ENCODE measurements around the gene CAMK1D. TPM values are rescaled to one million over a fixed set of nuclear protein-coding genes. Genes with fewer than 3 reads are reported as not detected.
"Not testable (repeated sequence)": the region's sequence is repeated elsewhere in the genome, so short reads cannot be mapped to it uniquely, and the experiment has no call there.

Gene CAMK1D
- total and polyA plus RNA-seq, 4 donors = 1.9 to 19.0 (median 7.6) TPM

GRCh38 chr10:12321641-12322040 is 27.7 kb upstream of the CAMK1D start:
- no peaks in the 10 kb centered on the region for H3K4me1 ChIP-seq (ENCODE audit: control insufficient read depth in 1 of 2, insufficient read depth in 2 of 2, low read length in 2 of 2)
- no peaks in the 10 kb centered on the region for H3K36me3 ChIP-seq (ENCODE audit: control insufficient read depth in 1 of 2, insufficient read depth in 2 of 2, low read length in 1 of 2)
- 88 to 97% methylated on average over 2 of the region's 2 CpGs for WGBS, 2 donors
- no peaks in the 10 kb centered on the region for H3K27me3 ChIP-seq (ENCODE audit: control insufficient read depth in 1 of 2, insufficient read depth in 2 of 2, low read length in 1 of 2)
- no peak overlapping the region for H3K4me3 ChIP-seq (ENCODE audit: low read length in 2 of 2)
- H3K9me3 ChIP-seq (ENCODE audit: control insufficient read depth, low read length) = no peaks in the 10 kb centered on the region
- ATAC-seq (ENCODE audit: low FRiP score) (no peak), DNase-seq (no peak)
- H3K27ac ChIP-seq (ENCODE audit: low read depth in 1 of 2, low read length in 2 of 2) = no peak overlapping the region
- intact Hi-C loops (cut with DNase I) = no loop called here

- Histone ChIP-seq H3K4me3 (ENCODE audit: low read length in 2 of 2) (no peak overlapping the region), H3K36me3 (ENCODE audit: control insufficient read depth in 1 of 2, insufficient read depth in 2 of 2, low read length in 1 of 2) (no peaks in the 10 kb centered on the region), H3K9me3 (ENCODE audit: control insufficient read depth, low read length) (no peaks in the 10 kb centered on the region), H3K27ac (ENCODE audit: low read depth in 1 of 2, low read length in 2 of 2) (no peak overlapping the region), H3K4me1 (ENCODE audit: control insufficient read depth in 1 of 2, insufficient read depth in 2 of 2, low read length in 2 of 2) (peaks cover 0 to 2% of the 10 kb centered on the region in 2 donors), H3K27me3 (ENCODE audit: control insufficient read depth in 1 of 2, insufficient read depth in 2 of 2, low read length in 1 of 2) (no peaks in the 10 kb centered on the region)
- DNase-seq = peak in 1 of 2 donors; percentile 19
- WGBS, 2 donors = 87 to 88% methylated on average over 9 of the region's 9 CpGs
- intact Hi-C loops (cut with DNase I) = no loop called here
- ATAC-seq (ENCODE audit: low FRiP score) = no peak
Measured at GRCh38 chr10:12322583-12323131, 26.7 kb upstream of the CAMK1D start.

DNA sequence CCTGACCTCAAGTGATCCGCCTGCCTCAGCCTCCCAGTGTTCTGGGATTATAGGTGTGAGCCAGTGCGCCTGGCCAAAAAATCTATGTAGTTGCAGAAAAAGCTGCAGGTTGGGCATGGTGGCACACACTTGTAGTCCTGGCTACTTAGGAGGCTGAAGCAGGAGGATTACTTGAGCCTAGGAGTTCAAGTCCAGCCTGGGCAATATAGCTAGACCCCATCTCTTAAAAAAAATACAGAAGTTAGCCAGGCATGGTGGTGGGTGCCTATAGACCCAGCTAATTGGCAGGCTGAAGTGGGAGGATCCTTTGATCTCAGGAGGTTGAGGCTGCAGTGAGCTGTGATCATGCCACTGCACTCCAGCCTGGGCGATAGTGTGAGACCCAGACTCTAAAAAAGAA is 24.8 kb upstream of the CAMK1D start:
- Histone ChIP-seq H3K27me3 (ENCODE audit: control insufficient read depth in 1 of 2, insufficient read depth in 2 of 2, low read length in 1 of 2) (no peaks in the 10 kb centered on the region), H3K27ac (ENCODE audit: low read depth in 1 of 2, low read length in 2 of 2) (no peak overlapping the region), H3K36me3 (ENCODE audit: control insufficient read depth in 1 of 2, insufficient read depth in 2 of 2, low read length in 1 of 2) (no peaks in the 10 kb centered on the region), H3K4me3 (ENCODE audit: low read length in 2 of 2) (no peak overlapping the region), H3K4me1 (ENCODE audit: control insufficient read depth in 1 of 2, insufficient read depth in 2 of 2, low read length in 2 of 2) (peaks cover 0 to 4% of the 10 kb centered on the region in 2 donors), H3K9me3 (ENCODE audit: control insufficient read depth, low read length) (no peaks in the 10 kb centered on the region)
- ATAC-seq (ENCODE audit: low FRiP score) = no peak
- 96 to 97% methylated on average over 3 of the region's 3 CpGs for WGBS, 2 donors
- peak in 1 of 2 donors; percentile 10 for DNase-seq
- intact Hi-C loops (cut with DNase I) = no loop called here

DNA sequence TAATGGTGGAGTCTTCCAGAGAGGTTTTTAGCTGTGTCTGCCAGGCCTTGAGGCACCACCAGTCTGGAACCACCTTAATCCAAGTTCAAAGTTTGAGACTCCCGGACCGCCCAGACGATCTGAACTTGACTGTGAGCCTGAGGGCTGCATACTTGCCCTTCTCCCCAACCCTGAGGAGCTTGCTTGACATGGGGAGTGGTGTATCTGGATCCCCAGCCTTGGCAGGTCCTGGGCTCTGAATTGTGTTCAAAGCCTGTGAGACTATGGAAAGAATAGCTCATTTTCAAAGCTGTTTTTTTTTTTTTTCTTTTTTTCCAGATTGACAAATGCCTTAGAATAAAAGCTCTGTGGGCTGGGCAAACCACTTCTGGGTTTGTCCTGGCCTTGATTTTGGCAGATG is 22.3 kb upstream of the CAMK1D start:
- 58 to 75% methylated on average over 3 of the region's 3 CpGs for WGBS, 2 donors
- DNase-seq (peak in 1 of 2 donors; percentile 35), ATAC-seq (ENCODE audit: low FRiP score) (no peak)
- Histone ChIP-seq H3K27me3 (ENCODE audit: control insufficient read depth in 1 of 2, insufficient read depth in 2 of 2, low read length in 1 of 2) (no peaks in the 10 kb centered on the region), H3K27ac (ENCODE audit: low read depth in 1 of 2, low read length in 2 of 2) (no peak overlapping the region), H3K4me3 (ENCODE audit: low read length in 2 of 2) (no peak overlapping the region), H3K9me3 (ENCODE audit: control insufficient read depth, low read length) (no peaks in the 10 kb centered on the region), H3K4me1 (ENCODE audit: control insufficient read depth in 1 of 2, insufficient read depth in 2 of 2, low read length in 2 of 2) (peaks cover 0 to 4% of the 10 kb centered on the region in 2 donors), H3K36me3 (ENCODE audit: control insufficient read depth in 1 of 2, insufficient read depth in 2 of 2, low read length in 1 of 2) (no peaks in the 10 kb centered on the region)
- intact Hi-C loops (cut with DNase I) = no loop called here

- intact Hi-C loops (cut with DNase I) = no loop called here
Measured at GRCh38 chr10:12327476-12327875, 21.9 kb upstream of the CAMK1D start.

DNA sequence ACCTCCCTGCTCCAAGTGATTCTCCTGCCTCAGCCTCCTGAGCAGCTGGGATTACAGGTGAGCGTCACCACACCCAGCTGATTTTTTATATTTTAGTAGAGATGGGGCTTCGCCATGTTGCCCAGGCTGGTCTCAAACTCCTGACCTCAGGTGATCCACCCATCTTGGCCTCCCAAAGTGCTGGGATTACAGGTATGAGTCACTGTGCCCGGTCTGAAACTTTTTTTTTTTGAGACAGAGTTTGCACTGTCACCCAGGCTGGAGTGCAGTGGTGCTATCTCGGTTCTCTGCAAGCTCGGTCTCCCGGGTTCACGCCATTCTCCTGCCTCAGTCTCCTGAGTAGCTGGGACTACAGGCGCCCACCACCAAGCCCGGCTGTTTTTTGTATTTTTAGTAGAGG is 21.0 kb upstream of the CAMK1D start:
- WGBS, 2 donors = 86 to 91% methylated on average over 4 to 9 of the region's 9 CpGs
- H3K4me3 ChIP-seq (ENCODE audit: low read length in 2 of 2); H3K9me3 ChIP-seq (ENCODE audit: control insufficient read depth, low read length); H3K4me1 ChIP-seq (ENCODE audit: control insufficient read depth in 1 of 2, insufficient read depth in 2 of 2, low read length in 2 of 2); H3K27me3 ChIP-seq (ENCODE audit: control insufficient read depth in 1 of 2, insufficient read depth in 2 of 2, low read length in 1 of 2); ATAC-seq (ENCODE audit: low FRiP score); H3K36me3 ChIP-seq (ENCODE audit: control insufficient read depth in 1 of 2, insufficient read depth in 2 of 2, low read length in 1 of 2); intact Hi-C loops (cut with DNase I); H3K27ac ChIP-seq (ENCODE audit: low read depth in 1 of 2, low read length in 2 of 2): not testable (repeated sequence)
- DNase-seq = peak in 1 of 2 donors; percentile 3

More at GRCh38 chr10:12327476-12327875, 21.9 kb upstream of the CAMK1D start:
- Histone ChIP-seq H3K27ac (ENCODE audit: low read depth in 1 of 2, low read length in 2 of 2) (no peak overlapping the region), H3K9me3 (ENCODE audit: control insufficient read depth, low read length) (no peaks in the 10 kb centered on the region), H3K36me3 (ENCODE audit: control insufficient read depth in 1 of 2, insufficient read depth in 2 of 2, low read length in 1 of 2) (no peaks in the 10 kb centered on the region), H3K4me3 (ENCODE audit: low read length in 2 of 2) (no peak overlapping the region), H3K4me1 (ENCODE audit: control insufficient read depth in 1 of 2, insufficient read depth in 2 of 2, low read length in 2 of 2) (peaks cover 0 to 4% of the 10 kb centered on the region in 2 donors), H3K27me3 (ENCODE audit: control insufficient read depth in 1 of 2, insufficient read depth in 2 of 2, low read length in 1 of 2) (no peaks in the 10 kb centered on the region)
- DNase-seq (no peak), ATAC-seq (ENCODE audit: low FRiP score) (no peak)
- WGBS, 2 donors = 73 to 88% methylated on average over 2 of the region's 2 CpGs

- DNase-seq (peak in 1 of 2 donors; percentile 39), ATAC-seq (ENCODE audit: low FRiP score) (no peak)
- intact Hi-C loops (cut with DNase I) = loop anchor here in 1 of 2 donors (5.0 kb wide), 2 partner anchors 65 to 375 kb away; no protein-coding TSS in a partner anchor
Measured at GRCh38 chr10:12332572-12333379, 16.6 kb upstream of the CAMK1D start.

GRCh38 chr10:12333380-12334185 is 15.8 kb upstream of the CAMK1D start:
- DNase-seq (peak; percentile 90 to 91), ATAC-seq (ENCODE audit: low FRiP score) (peak; percentile 91)
- H3K4me3 ChIP-seq (ENCODE audit: low read length in 2 of 2) = no peak overlapping the region
- H3K27me3 ChIP-seq (ENCODE audit: control insufficient read depth in 1 of 2, insufficient read depth in 2 of 2, low read length in 1 of 2) = no peaks in the 10 kb centered on the region
- WGBS, 2 donors = 1 to 2% methylated on average over 15 of the region's 15 CpGs
- H3K27ac ChIP-seq (ENCODE audit: low read depth in 1 of 2, low read length in 2 of 2) = peak overlapping the region; percentile 97 to 99
- no peaks in the 10 kb centered on the region for H3K36me3 ChIP-seq (ENCODE audit: control insufficient read depth in 1 of 2, insufficient read depth in 2 of 2, low read length in 1 of 2)
- H3K4me1 ChIP-seq (ENCODE audit: control insufficient read depth in 1 of 2, insufficient read depth in 2 of 2, low read length in 2 of 2) = peaks cover 0 to 6% of the 10 kb centered on the region in 2 donors
- no peaks in the 10 kb centered on the region for H3K9me3 ChIP-seq (ENCODE audit: control insufficient read depth, low read length)
- intact Hi-C loops (cut with DNase I) = loop anchor here in 1 of 2 donors (5.0 kb wide), 2 partner anchors 66 to 374 kb away; no protein-coding TSS in a partner anchor

More at GRCh38 chr10:12332572-12333379, 16.6 kb upstream of the CAMK1D start:
- H3K27me3 ChIP-seq (ENCODE audit: control insufficient read depth in 1 of 2, insufficient read depth in 2 of 2, low read length in 1 of 2) = no peaks in the 10 kb centered on the region
- H3K4me1 ChIP-seq (ENCODE audit: control insufficient read depth in 1 of 2, insufficient read depth in 2 of 2, low read length in 2 of 2) = peaks cover 0 to 6% of the 10 kb centered on the region in 2 donors
- no peaks in the 10 kb centered on the region for H3K9me3 ChIP-seq (ENCODE audit: control insufficient read depth, low read length)
- no peak overlapping the region for H3K4me3 ChIP-seq (ENCODE audit: low read length in 2 of 2)
- H3K27ac ChIP-seq (ENCODE audit: low read depth in 1 of 2, low read length in 2 of 2) = peak overlapping the region; percentile 97 to 99
- WGBS, 2 donors = 44 to 51% methylated on average over 11 of the region's 11 CpGs
- H3K36me3 ChIP-seq (ENCODE audit: control insufficient read depth in 1 of 2, insufficient read depth in 2 of 2, low read length in 1 of 2) = no peaks in the 10 kb centered on the region

All from aorta (tissue), 5 donors.